ENCODE measurements around the gene CSH1. TPM values are rescaled to one million over a fixed set of nuclear protein-coding genes. Genes with fewer than 3 reads are reported as not detected.
A peak's percentile ranks its signal among the peaks of the same experiment; 100 is the strongest.
"Not testable (repeated sequence)": the region's sequence is repeated elsewhere in the genome, so short reads cannot be mapped to it uniquely, and the experiment has no call there.

The CSH1 gene
- total and polyA plus RNA-seq, 2 donors (not counting 3 experiments of a cell fraction or from before 2014, with no cell fraction given): not detected

DNA sequence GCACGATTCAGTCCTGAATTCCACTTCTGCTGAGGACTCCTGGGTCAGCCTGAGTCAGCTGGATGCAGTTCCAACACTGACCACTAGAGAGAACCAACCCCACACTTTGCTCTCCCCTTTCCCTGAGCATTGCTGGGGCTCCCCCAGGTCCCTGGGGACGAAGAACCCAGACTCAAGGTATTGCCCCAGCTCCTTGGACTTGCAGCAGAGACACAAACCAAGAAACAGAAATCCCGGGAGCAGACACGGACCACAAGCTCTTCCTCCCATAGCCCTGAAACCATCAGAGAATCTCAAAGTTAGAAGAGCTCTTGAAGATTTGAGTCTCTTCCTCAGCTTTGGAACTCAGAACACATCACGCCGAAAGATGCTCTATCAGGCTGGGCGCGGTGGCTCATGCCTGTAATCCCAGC is 22.9 kb upstream of the CSH1 start:
- H3K4me2 ChIP-seq (ENCODE audit: insufficient read depth, low read length): no peak overlapping the region
- H3K36me3 ChIP-seq (ENCODE audit: control insufficient read depth in 2 of 2, extremely low read depth in 1 of 2, insufficient read depth in 2 of 2, low read length in 2 of 2): no peaks in the 10 kb centered on the region
- no peak overlapping the region for H3K27ac ChIP-seq (ENCODE audit: insufficient read depth, low read depth, low read length)
- H3K79me2 ChIP-seq (ENCODE audit: control insufficient read depth, insufficient read depth, low read length): no peaks in the 10 kb centered on the region
- intact Hi-C loops (cut with micrococcal nuclease) (loop anchor here (1.0 kb wide), 4 partner anchors 27 to 214 kb away; no protein-coding TSS in a partner anchor), dilution Hi-C loops (cut with MboI; ENCODE audit: extremely low pct_ligation_motif_present, low sequenced_read_pairs) (no loop called here)
- no peaks in the 10 kb centered on the region for H3K9me3 ChIP-seq (replicated peaks; ENCODE audit: control insufficient read depth, insufficient read depth, low read length)
- no peak overlapping the region for H2AFZ ChIP-seq (ENCODE audit: low read depth, low read length)
- H3K27me3 ChIP-seq (ENCODE audit: control insufficient read depth in 2 of 2, insufficient read depth in 2 of 2, low read length in 2 of 2): peaks cover 0 to 3% of the 10 kb centered on the region in 2 experiments
- BruUV-seq (replicated peaks): no TSS peak
- H3K9ac ChIP-seq (replicated peaks; ENCODE audit: extremely low read depth, insufficient read depth, low read length): no peak overlapping the region
- TF ChIP-seq GATA2 (IDR thresholded peaks at IDR 0.05; ENCODE audit: insufficient read depth, insufficient read length, low read depth, low read length) (no peak), MYC (IDR thresholded peaks at IDR 0.05; ENCODE audit: low read depth, low read length) (no peak), POLR2AphosphoS5 (IDR thresholded peaks at IDR 0.05; ENCODE audit: insufficient read depth, low read depth, low read length) (no peak), POLR2A (IDR thresholded peaks at IDR 0.05; ENCODE audit: low read depth, low read length) (no peak), FOS (IDR thresholded peaks at IDR 0.05; ENCODE audit: borderline replicate concordance, insufficient read depth, low read length) (no peak)
- TF ChIP-seq, protein P1, sequence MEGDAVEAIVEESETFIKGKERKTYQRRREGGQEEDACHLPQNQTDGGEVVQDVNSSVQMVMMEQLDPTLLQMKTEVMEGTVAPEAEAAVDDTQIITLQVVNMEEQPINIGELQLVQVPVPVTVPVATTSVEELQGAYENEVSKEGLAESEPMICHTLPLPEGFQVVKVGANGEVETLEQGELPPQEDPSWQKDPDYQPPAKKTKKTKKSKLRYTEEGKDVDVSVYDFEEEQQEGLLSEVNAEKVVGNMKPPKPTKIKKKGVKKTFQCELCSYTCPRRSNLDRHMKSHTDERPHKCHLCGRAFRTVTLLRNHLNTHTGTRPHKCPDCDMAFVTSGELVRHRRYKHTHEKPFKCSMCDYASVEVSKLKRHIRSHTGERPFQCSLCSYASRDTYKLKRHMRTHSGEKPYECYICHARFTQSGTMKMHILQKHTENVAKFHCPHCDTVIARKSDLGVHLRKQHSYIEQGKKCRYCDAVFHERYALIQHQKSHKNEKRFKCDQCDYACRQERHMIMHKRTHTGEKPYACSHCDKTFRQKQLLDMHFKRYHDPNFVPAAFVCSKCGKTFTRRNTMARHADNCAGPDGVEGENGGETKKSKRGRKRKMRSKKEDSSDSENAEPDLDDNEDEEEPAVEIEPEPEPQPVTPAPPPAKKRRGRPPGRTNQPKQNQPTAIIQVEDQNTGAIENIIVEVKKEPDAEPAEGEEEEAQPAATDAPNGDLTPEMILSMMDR (IDR thresholded peaks at IDR 0.05; ENCODE audit: extremely low read depth in 1 of 2, insufficient read depth in 1 of 2, low read depth in 1 of 2, low read length in 2 of 2): peak; percentile 75 to 89
- TF ChIP-seq, protein P2, sequence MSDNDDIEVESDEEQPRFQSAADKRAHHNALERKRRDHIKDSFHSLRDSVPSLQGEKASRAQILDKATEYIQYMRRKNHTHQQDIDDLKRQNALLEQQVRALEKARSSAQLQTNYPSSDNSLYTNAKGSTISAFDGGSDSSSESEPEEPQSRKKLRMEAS (IDR thresholded peaks at IDR 0.05; ENCODE audit: insufficient read depth, insufficient read length): no peak
- DNase-seq (ENCODE audit: low read depth, low spot score): peak; percentile 68
- CTCF ChIA-PET: interaction anchor here (0.7 to 7.3 kb wide), 40 partner anchors 9 to 383 kb away, joined by 3 to 183 read pairs (median 6); partner anchors contain the start of genes CD79B, ERN1, ICAM2 and PRR29
- no peaks in the 10 kb centered on the region for H4K20me1 ChIP-seq (replicated peaks; ENCODE audit: control insufficient read depth, extremely low read depth, insufficient read depth, low read length)
- POLR2A ChIA-PET: interaction anchor here (1.0 to 1.4 kb wide), 2 partner anchors 81 to 211 kb away, joined by 3 to 5 read pairs; no protein-coding TSS in a partner anchor
- no peaks in the 10 kb centered on the region for H3K4me1 ChIP-seq (ENCODE audit: control insufficient read depth, extremely low read depth, insufficient read depth, low read length)
- no peak overlapping the region for H3K4me3 ChIP-seq (replicated peaks in 1 of 3; ENCODE audit: insufficient read depth in 1 of 3, low read depth in 1 of 3, low read length in 3 of 3)
- H3K9me1 ChIP-seq (replicated peaks; ENCODE audit: control insufficient read depth, extremely low read depth, insufficient read depth, low read length): no peaks in the 10 kb centered on the region
- peak; percentile 92 for FAIRE-seq

DNA sequence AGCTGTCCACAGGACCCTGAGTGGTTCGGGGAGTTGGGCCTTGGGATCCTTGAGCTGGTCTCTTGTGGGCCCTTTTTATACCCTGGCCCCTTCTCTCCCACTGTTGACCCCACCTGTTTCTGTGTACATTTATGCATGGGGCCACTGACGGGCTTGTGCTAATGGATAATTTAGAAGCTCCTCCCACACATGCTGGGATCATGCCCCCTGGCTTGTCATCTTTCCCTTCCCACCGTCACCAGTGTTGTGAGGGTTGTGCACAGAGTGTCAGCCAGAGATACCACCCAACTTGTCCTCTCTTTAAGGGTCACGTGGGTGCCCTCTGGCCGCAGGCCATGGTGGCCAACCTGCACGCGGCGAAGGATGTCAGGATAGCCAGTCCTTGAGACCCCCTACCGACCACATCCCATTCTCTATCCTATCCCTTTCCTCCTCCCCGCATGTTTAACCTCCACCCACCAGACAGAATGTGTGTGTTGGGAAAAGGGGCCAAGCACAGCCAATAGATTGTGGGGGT is 22.5 kb upstream of the CSH1 start, which contains the start of gene GH1:
GH1 (minus strand) TSS at position 51 of the 517 bp plus-strand sequence. CDS start 63 bp downstream, outside the sequence.
- H3K4me1 ChIP-seq (ENCODE audit: control insufficient read depth, extremely low read depth, insufficient read depth, low read length); H4K20me1 ChIP-seq (replicated peaks; ENCODE audit: control insufficient read depth, extremely low read depth, insufficient read depth, low read length); H2AFZ ChIP-seq (ENCODE audit: low read depth, low read length); H3K4me2 ChIP-seq (ENCODE audit: insufficient read depth, low read length); H3K79me2 ChIP-seq (ENCODE audit: control insufficient read depth, insufficient read depth, low read length); H3K9ac ChIP-seq (replicated peaks; ENCODE audit: extremely low read depth, insufficient read depth, low read length); H3K27me3 ChIP-seq (ENCODE audit: control insufficient read depth in 2 of 2, insufficient read depth in 2 of 2, low read length in 2 of 2); H3K9me3 ChIP-seq (replicated peaks; ENCODE audit: control insufficient read depth, insufficient read depth, low read length); DNase-seq (ENCODE audit: low read depth, low spot score); H3K27ac ChIP-seq (ENCODE audit: insufficient read depth, low read depth, low read length); dilution Hi-C loops (cut with MboI; ENCODE audit: extremely low pct_ligation_motif_present, low sequenced_read_pairs); FAIRE-seq; BruUV-seq (replicated peaks); H3K9me1 ChIP-seq (replicated peaks; ENCODE audit: control insufficient read depth, extremely low read depth, insufficient read depth, low read length); H3K36me3 ChIP-seq (ENCODE audit: control insufficient read depth in 2 of 2, extremely low read depth in 1 of 2, insufficient read depth in 2 of 2, low read length in 2 of 2); H3K4me3 ChIP-seq (replicated peaks in 1 of 3; ENCODE audit: insufficient read depth in 1 of 3, low read depth in 1 of 3, low read length in 3 of 3): not testable (repeated sequence)
- ChIA-PET CTCF (interaction anchor here (0.8 to 7.3 kb wide), 33 partner anchors 9 to 284 kb away, joined by 3 to 183 read pairs (median 8); partner anchors contain the start of genes CD79B, ERN1, ICAM2 and PRR29), POLR2A (interaction anchor here (1.4 kb wide), 1 partner anchor 212 kb away, joined by 3 read pairs; no protein-coding TSS in a partner anchor)
- intact Hi-C loops (cut with micrococcal nuclease): loop anchor here (1.0 kb wide), 4 partner anchors 27 to 214 kb away; no protein-coding TSS in a partner anchor
